SK-N-SH treated with all-trans-retinoic acid at 6 μM for 48 hours (cell line): Measurements from ENCODE around the gene TTC27.

Experiments used
- ATAC-seq: fragments of 200-7000 bp; cut with Tn5 transposase; 3 replicates; pipeline ENCODE4 v1.9.1; 2020; ENCODE audit warnings: mild to moderate bottlenecking, moderate library complexity
- ARNTL ChIP-seq: fragments of 450-650 bp; formaldehyde crosslinking; IDR thresholded peaks from 2 replicates; pipeline ENCODE4 v1.5.0; 2020; ENCODE audit warnings: low read depth, mild to moderate bottlenecking, moderate library complexity, borderline replicate concordance
- BACH2 ChIP-seq: fragments of 250-450 bp; sonication (Bioruptor Pico); IDR thresholded peaks from 2 replicates; pipeline ENCODE4 v1.9.0; 2021; ENCODE audit warnings: mild to moderate bottlenecking, borderline replicate concordance
- CREB5 ChIP-seq: fragments of 250-450 bp; sonication (Bioruptor Pico); IDR thresholded peaks from 2 replicates; pipeline ENCODE4 v1.5.1; 2020; ENCODE audit warnings: low read depth, mild to moderate bottlenecking, moderate library complexity
- CSDC2 ChIP-seq: fragments of 250-450 bp; sonication (Bioruptor Pico); IDR thresholded peaks from 2 replicates; pipeline ENCODE4 v1.5.0; 2020; ENCODE audit warnings: mild to moderate bottlenecking, moderate library complexity
- CSRNP3 ChIP-seq: fragments of 250-450 bp; sonication (Bioruptor Pico); IDR thresholded peaks from 2 replicates; pipeline ENCODE4 v1.5.1; 2021; ENCODE audit warnings: mild to moderate bottlenecking, moderate library complexity
- ESRRG ChIP-seq: fragments of 250-450 bp; sonication (Bioruptor Pico); IDR thresholded peaks from 2 replicates; pipeline ENCODE4 v1.6.1; 2021; ENCODE audit warnings: mild to moderate bottlenecking
- GLIS3 ChIP-seq: fragments of 250-450 bp; sonication (Bioruptor Pico); IDR thresholded peaks from 2 replicates; pipeline ENCODE4 v1.5.0; 2020; ENCODE audit warnings: mild to moderate bottlenecking, moderate library complexity
- ISL1 ChIP-seq: fragments of 250-450 bp; sonication (Bioruptor Pico); IDR thresholded peaks from 2 replicates; pipeline ENCODE4 v2.1.2; 2022; ENCODE audit warnings: mild to moderate bottlenecking, moderate library complexity
- OSR1 ChIP-seq: fragments of 250-450 bp; sonication (Bioruptor Pico); IDR thresholded peaks from 2 replicates; pipeline ENCODE4 v1.8.0; 2022; ENCODE audit warnings: moderate library complexity, mild to moderate bottlenecking, inconsistent platforms
- PATZ1 ChIP-seq: fragments of 250-450 bp; sonication (Bioruptor Pico); IDR thresholded peaks from 2 replicates; pipeline ENCODE4 v1.8.0; 2020; ENCODE audit warnings: mild to moderate bottlenecking, moderate library complexity, borderline replicate concordance
- POU6F1 ChIP-seq: fragments of 250-450 bp; sonication (Bioruptor Pico); IDR thresholded peaks from 2 replicates; pipeline ENCODE4 v1.8.0; 2021; ENCODE audit warnings: low read depth, mild to moderate bottlenecking, moderate library complexity, borderline replicate concordance
- PPARA ChIP-seq: fragments of 250-450 bp; sonication (Bioruptor Pico); IDR thresholded peaks from 2 replicates; pipeline ENCODE4 v1.5.0; 2020; ENCODE audit warnings: mild to moderate bottlenecking, borderline replicate concordance
- RARB ChIP-seq: fragments of 250-450 bp; sonication (Bioruptor Pico); IDR thresholded peaks from 2 replicates; pipeline ENCODE4 v1.8.0; 2021; ENCODE audit warnings: mild to moderate bottlenecking, moderate library complexity
- SNAI2 ChIP-seq: fragments of 250-450 bp; sonication (Bioruptor Pico); IDR thresholded peaks from 2 replicates; pipeline ENCODE4 v1.5.0; 2020; ENCODE audit warnings: mild to moderate bottlenecking, moderate library complexity
- TCF4 ChIP-seq: fragments of 250-450 bp; sonication (Bioruptor Pico); IDR thresholded peaks from 2 replicates; pipeline ENCODE4 v1.8.0; 2021; ENCODE audit warnings: mild to moderate bottlenecking, moderate library complexity, borderline replicate concordance
- TOX ChIP-seq: fragments of 250-450 bp; sonication (Bioruptor Pico); IDR thresholded peaks from 2 replicates; pipeline ENCODE4 v1.8.0; 2021; ENCODE audit warnings: mild to moderate bottlenecking, moderate library complexity, borderline replicate concordance
- TSHZ2 ChIP-seq: fragments of 250-450 bp; sonication (Bioruptor Pico); IDR thresholded peaks from 2 replicates; pipeline ENCODE4 v1.5.0; 2020; ENCODE audit warnings: mild to moderate bottlenecking, moderate library complexity
- ZC3H10 ChIP-seq: fragments of 250-450 bp; sonication (Bioruptor Pico); IDR thresholded peaks from 2 replicates; pipeline ENCODE4 v1.5.1; 2021; ENCODE audit warnings: mild to moderate bottlenecking, moderate library complexity
- ZFP3 ChIP-seq: fragments of 250-450 bp; sonication (Bioruptor Pico); IDR thresholded peaks from 2 replicates; pipeline ENCODE4 v1.5.0; 2020; ENCODE audit warnings: mild to moderate bottlenecking, moderate library complexity
- ZFP30 ChIP-seq: fragments of 450-650 bp; formaldehyde crosslinking; IDR thresholded peaks from 2 replicates; pipeline ENCODE4 v1.5.0; 2022; ENCODE audit warnings: mild to moderate bottlenecking, moderate library complexity
- ZNF565 ChIP-seq: fragments of 450-650 bp; formaldehyde crosslinking; conservative IDR thresholded peaks from 2 replicates; pipeline ENCODE4 v1.5.0; 2020; ENCODE audit warnings: low read depth, mild to moderate bottlenecking, moderate library complexity
- ZNF70 ChIP-seq: fragments of 450-650 bp; formaldehyde crosslinking; IDR thresholded peaks from 2 replicates; pipeline ENCODE4 v1.5.0; 2020; ENCODE audit warnings: mild to moderate bottlenecking, moderate library complexity

The TTC27 gene

GRCh38 chr2:32715981-32716380 is 88.1 kb downstream of the TTC27 start:
- peak; percentile 41 for ATAC-seq
- TF ChIP-seq CSDC2 (no peak), ZNF70 (no peak), ZFP3 (CRISPR knock-in tag) (no peak), RARB (CRISPR knock-in tag) (no peak), ARNTL (CRISPR knock-in tag) (no peak), CSRNP3 (no peak), TCF4 (CRISPR knock-in tag) (no peak), BACH2 (CRISPR knock-in tag) (no peak), CREB5 (CRISPR knock-in tag) (no peak), ISL1 (CRISPR knock-in tag) (no peak), ESRRG (no peak), ZFP30 (CRISPR knock-in tag) (no peak), GLIS3 (CRISPR knock-in tag) (no peak), PPARA (CRISPR knock-in tag) (no peak), ZC3H10 (no peak), POU6F1 (CRISPR knock-in tag) (no peak), PATZ1 (CRISPR knock-in tag) (no peak), SNAI2 (no peak), OSR1 (CRISPR knock-in tag) (no peak), TSHZ2 (CRISPR knock-in tag) (no peak)

- ATAC-seq, result no peak
- TF ChIP-seq POU6F1 (CRISPR knock-in tag) (no peak), ZNF565 (CRISPR knock-in tag) (no peak)
Observed at GRCh38 chr2:32716598-32716997, 88.7 kb downstream of the TTC27 start.

GRCh38 chr2:32718752-32719151 is 90.9 kb downstream of the TTC27 start:
- ATAC-seq, result no peak
- TF ChIP-seq CSDC2, result no peak
- TF ChIP-seq ISL1 (CRISPR knock-in tag), result no peak
- no peak for TF ChIP-seq TOX (CRISPR knock-in tag)
- TF ChIP-seq ZNF565 (CRISPR knock-in tag), result no peak
- no peak for TF ChIP-seq TCF4 (CRISPR knock-in tag)
- no peak for TF ChIP-seq TSHZ2 (CRISPR knock-in tag)
- no peak for TF ChIP-seq SNAI2
